IMR-90 (cell line): ENCODE measurements around the gene LHPP.

ENCODE experiments used
- BHLHE40 ChIP-seq: fragments of 150-350 bp; IDR thresholded peaks from 2 replicates; pipeline ENCODE4 v1.6.1; 2016; ENCODE audit warnings: mild to moderate bottlenecking, low read depth, low read length
- POLR2A ChIP-seq: IDR thresholded peaks from 2 replicates; pipeline ENCODE4 v1.6.1; 2012; ENCODE audit warnings: mild to moderate bottlenecking, low read depth, low read length
- TF ChIP-seq, protein P1 (sequence below): conservative IDR thresholded peaks from 2 replicates; pipeline ENCODE4 v1.5.1; 2012; ENCODE audit warnings: mild to moderate bottlenecking, low read depth, low read length, improper control_type of control experiment

- no peak for TF ChIP-seq POLR2A
- TF ChIP-seq, protein P1, sequence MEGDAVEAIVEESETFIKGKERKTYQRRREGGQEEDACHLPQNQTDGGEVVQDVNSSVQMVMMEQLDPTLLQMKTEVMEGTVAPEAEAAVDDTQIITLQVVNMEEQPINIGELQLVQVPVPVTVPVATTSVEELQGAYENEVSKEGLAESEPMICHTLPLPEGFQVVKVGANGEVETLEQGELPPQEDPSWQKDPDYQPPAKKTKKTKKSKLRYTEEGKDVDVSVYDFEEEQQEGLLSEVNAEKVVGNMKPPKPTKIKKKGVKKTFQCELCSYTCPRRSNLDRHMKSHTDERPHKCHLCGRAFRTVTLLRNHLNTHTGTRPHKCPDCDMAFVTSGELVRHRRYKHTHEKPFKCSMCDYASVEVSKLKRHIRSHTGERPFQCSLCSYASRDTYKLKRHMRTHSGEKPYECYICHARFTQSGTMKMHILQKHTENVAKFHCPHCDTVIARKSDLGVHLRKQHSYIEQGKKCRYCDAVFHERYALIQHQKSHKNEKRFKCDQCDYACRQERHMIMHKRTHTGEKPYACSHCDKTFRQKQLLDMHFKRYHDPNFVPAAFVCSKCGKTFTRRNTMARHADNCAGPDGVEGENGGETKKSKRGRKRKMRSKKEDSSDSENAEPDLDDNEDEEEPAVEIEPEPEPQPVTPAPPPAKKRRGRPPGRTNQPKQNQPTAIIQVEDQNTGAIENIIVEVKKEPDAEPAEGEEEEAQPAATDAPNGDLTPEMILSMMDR: no peak
- no peak for TF ChIP-seq BHLHE40
Observed at GRCh38 chr10:124509880-124510632, 48.4 kb downstream of the LHPP start.
